Gastroesophageal sphincter (tissue), 4 donors: ENCODE measurements around the gene ERBB4. TPM values are rescaled to one million over a fixed set of nuclear protein-coding genes. Genes with fewer than 3 reads are reported as not detected.
A peak's percentile ranks its signal among the peaks of the same experiment; 100 is the strongest.

Experiments
- ATAC-seq: fragments of 150-250 bp; one replicate; pipeline ENCODE4 v1.9.1; 2016; ENCODE audit warnings: mild to moderate bottlenecking, moderate library complexity
- H3K27ac ChIP-seq, 4 donors: fragments of 200-600 bp; sonication (generic) in 3 of 4; 1 replicate in 3 of 4; 2 replicates in 1 of 4; pipeline ENCODE4 v1.5.1; 2016 to 2019
- H3K27me3 ChIP-seq: fragments of 200-600 bp; sonication (generic); one replicate; pipeline ENCODE4 v1.5.1; 2019
- H3K36me3 ChIP-seq, 2 donors: fragments of 200-600 bp; sonication (generic); one replicate each; pipeline ENCODE4 v1.5.1; 2019; ENCODE audit warnings: control low read depth in 1 of 2
- H3K4me1 ChIP-seq, 3 donors: fragments of 200-600 bp; sonication (generic); 1 replicate in 2 of 3; 2 replicates in 1 of 3; pipeline ENCODE4 v1.5.1; 2016 to 2019; ENCODE audit warnings: control low read depth in 2 of 3
- H3K4me3 ChIP-seq, 2 donors: fragments of 200-600 bp; sonication (generic); one replicate each; pipeline ENCODE4 v1.5.1; 2019; ENCODE audit warnings: mild to moderate bottlenecking in 1 of 2, moderate library complexity in 1 of 2
- H3K9me3 ChIP-seq, 3 donors: fragments of 200-600 bp; sonication (generic); one replicate each; pipeline ENCODE4 v1.5.1; 2017 to 2019; ENCODE audit warnings: control low read depth in 2 of 3
- CTCF ChIP-seq, 4 experiments: fragments of 200-600 bp in 2 of 4; fragments of 450-650 bp in 2 of 4; sonication (generic) in 1 of 4; IDR thresholded peaks; one replicate each; pipeline ENCODE4 v1.5.1; 2017 to 2019; ENCODE audit warnings: antibody characterized with exemption in 4 of 4, mild to moderate bottlenecking in 2 of 4, moderate library complexity in 2 of 4
- EP300 ChIP-seq: sonication (generic); formaldehyde crosslinking; IDR thresholded peaks from one replicate; pipeline ENCODE4 v1.6.1; 2017; ENCODE audit warnings: antibody characterized with exemption, mild to moderate bottlenecking
- POLR2A ChIP-seq, 2 donors: fragments of 450-650 bp; IDR thresholded peaks; one replicate each; pipeline ENCODE4 v1.6.1; 2017; ENCODE audit warnings: antibody characterized with exemption in 2 of 2, mild to moderate bottlenecking in 2 of 2, moderate library complexity in 1 of 2
- POLR2AphosphoS5 ChIP-seq: sonication (generic); formaldehyde crosslinking; IDR thresholded peaks from one replicate; pipeline ENCODE4 v1.6.1; 2017; ENCODE audit warnings: antibody characterized with exemption
- WGBS, 2 donors: methylation state at CpG; one replicate each; pipeline ENCODE4 v1.1.5; 2018; ENCODE audit warnings: low coverage in 1 of 2; 5-methylcytosine and 5-hydroxymethylcytosine counted together
- total RNA-seq, 4 donors: library from RNA; depleted of rRNA; stranded (reverse); fragments of >200 nt; gene quantifications; one replicate each; pipeline ENCODE4 v1.1.0, GENCODE V29; 2016

The ERBB4 gene
- total RNA-seq, 4 donors from 2014 or later: 0.16 to 0.92 (median 0.50) TPM

DNA sequence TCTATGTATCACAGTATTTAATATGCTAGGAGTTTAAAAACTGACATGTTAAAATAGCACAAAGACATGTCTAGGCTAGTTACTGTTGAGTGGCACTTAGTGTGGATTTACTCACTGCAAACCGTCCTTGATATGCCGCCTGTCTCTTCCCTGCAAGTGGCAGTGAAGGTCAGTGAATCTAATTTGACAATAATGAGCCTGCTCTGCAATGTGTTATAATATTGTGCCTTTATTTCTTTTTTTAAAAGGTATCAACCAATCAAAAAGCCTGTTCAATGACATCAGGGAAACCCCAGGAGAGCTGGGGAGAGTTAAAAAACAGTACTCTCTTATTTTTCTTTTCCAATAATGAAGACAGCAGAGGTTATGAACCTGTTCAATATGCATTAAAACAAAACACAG lies 384.1 kb downstream of the ERBB4 start:
- ATAC-seq: no peak
- 29 to 69% methylated on average over 1 to 2 of the region's 2 CpGs for WGBS, 2 donors
- Histone ChIP-seq H3K36me3 (no peaks in the 10 kb centered on the region), H3K27ac (no peak overlapping the region), H3K9me3 (no peaks in the 10 kb centered on the region), H3K27me3 (no peaks in the 10 kb centered on the region), H3K4me3 (no peak overlapping the region), H3K4me1 (no peaks in the 10 kb centered on the region)
- TF ChIP-seq EP300 (no peak), POLR2A (IDR thresholded peaks at IDR 0.05) (no peak), POLR2AphosphoS5 (no peak), CTCF (IDR thresholded peaks at IDR 0.05) (no peak)

DNA sequence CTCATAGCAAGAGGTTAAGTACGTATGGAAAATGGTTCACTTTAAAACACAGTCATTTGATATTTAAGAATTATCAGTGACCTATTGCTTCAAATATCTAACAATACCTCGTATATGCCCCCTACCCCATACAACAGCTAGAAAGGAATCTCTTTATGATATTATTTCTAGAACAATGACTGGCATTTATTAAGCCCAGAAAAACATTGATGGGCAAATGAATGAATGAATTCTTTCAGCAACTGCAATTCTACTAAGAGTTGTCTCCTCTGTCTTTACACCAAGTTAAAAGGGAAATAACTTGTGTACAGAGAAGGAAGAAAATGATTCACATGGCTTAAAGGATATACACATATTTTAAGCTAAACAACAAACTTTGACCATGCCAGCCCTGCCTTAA lies 384.7 kb downstream of the ERBB4 start:
- Histone ChIP-seq H3K27ac (no peak overlapping the region), H3K9me3 (no peaks in the 10 kb centered on the region), H3K27me3 (no peaks in the 10 kb centered on the region), H3K4me1 (no peaks in the 10 kb centered on the region), H3K36me3 (no peaks in the 10 kb centered on the region), H3K4me3 (no peak overlapping the region)
- TF ChIP-seq POLR2AphosphoS5 (no peak), EP300 (no peak), POLR2A (IDR thresholded peaks at IDR 0.05) (no peak), CTCF (IDR thresholded peaks at IDR 0.05) (no peak)
- WGBS, 2 donors: 51 to 64% methylated on average over 2 of the region's 2 CpGs
- no peak for ATAC-seq

- TF ChIP-seq POLR2A (IDR thresholded peaks at IDR 0.05) (no peak), CTCF (IDR thresholded peaks at IDR 0.05) (peak in 1 of 4 experiments; percentile 35)
- Histone ChIP-seq H3K4me1 (no peaks in the 10 kb centered on the region), H3K4me3 (no peak overlapping the region), H3K9me3 (no peaks in the 10 kb centered on the region), H3K36me3 (no peaks in the 10 kb centered on the region), H3K27ac (no peak overlapping the region), H3K27me3 (no peaks in the 10 kb centered on the region)
- 52 to 55% methylated on average over 2 of the region's 2 CpGs for WGBS, 2 donors
- ATAC-seq: no peak
These were observed 390.6 kb downstream of the ERBB4 start for GRCh38 chr2:212147921-212148513.

GRCh38 chr2:212146416-212146815 lies 392.2 kb downstream of the ERBB4 start:
- no peak overlapping the region for H3K4me3 ChIP-seq
- ATAC-seq: no peak
- H3K36me3 ChIP-seq: no peaks in the 10 kb centered on the region
- WGBS, 2 donors: 55 to 68% methylated on average over 3 of the region's 3 CpGs
- H3K9me3 ChIP-seq: no peaks in the 10 kb centered on the region
- no peaks in the 10 kb centered on the region for H3K27me3 ChIP-seq
- no peaks in the 10 kb centered on the region for H3K4me1 ChIP-seq
- H3K27ac ChIP-seq: no peak overlapping the region
- TF ChIP-seq POLR2AphosphoS5 (no peak), CTCF (IDR thresholded peaks at IDR 0.05) (no peak), EP300 (no peak), POLR2A (IDR thresholded peaks at IDR 0.05) (no peak)

GRCh38 chr2:212145121-212145520 lies 393.5 kb downstream of the ERBB4 start:
- WGBS, 2 donors: 50 to 55% methylated on average over 1 of the region's 1 CpG
- Histone ChIP-seq H3K27me3 (no peaks in the 10 kb centered on the region), H3K4me1 (no peaks in the 10 kb centered on the region), H3K9me3 (no peaks in the 10 kb centered on the region), H3K27ac (no peak overlapping the region), H3K4me3 (no peak overlapping the region), H3K36me3 (no peaks in the 10 kb centered on the region)
- ATAC-seq: no peak
- TF ChIP-seq POLR2A (IDR thresholded peaks at IDR 0.05) (no peak), POLR2AphosphoS5 (no peak), EP300 (no peak), CTCF (IDR thresholded peaks at IDR 0.05) (no peak)
